HCT116 (cell line): ENCODE data around the gene CYP1A1. TPM values are rescaled to one million over a fixed set of nuclear protein-coding genes. Genes with fewer than 3 reads are reported as not detected.
A peak's percentile ranks its signal among the peaks of the same experiment; 100 is the strongest.

Experiments used
- ATAC-seq: fragments of 200-7000 bp; cut with Tn5 transposase; 2 replicates; pipeline ENCODE4 v1.9.1; 2020; ENCODE audit warnings: mild to moderate bottlenecking, moderate library complexity
- BruUV-seq: library from RNA; stranded (reverse); fragments of 400-500 nt; replicated peaks from 2 replicates; lab custom pipeline; 2021; lab: Mats Ljungman, UMichigan
- CTCF ChIA-PET: fragments of 300-600 bp; sonication (Branson Sonifier 250); formaldehyde crosslinking; loops from one replicate; lab custom pipeline; 2021; ENCODE audit warnings: antibody characterized with exemption; lab: Charles Lee
- POLR2A ChIA-PET: fragments of 300-600, 350-600 bp; sonication (Branson Sonifier 250); formaldehyde crosslinking; loops from one replicate; lab custom pipeline; 2021; ENCODE audit warnings: antibody characterized with exemption; lab: Charles Lee
- RAD21 ChIA-PET, 2 experiments: fragments of 300-600 bp; sonication (Branson Sonifier 250); formaldehyde crosslinking; loops; one replicate each; lab custom pipeline; 2023; ENCODE audit warnings: low total read pairs in 2 of 2; ENCODE audit not compliant: uncharacterized antibody in 2 of 2, unreplicated experiment in 2 of 2, low non-redundant PET in 1 of 2; lab: Charles Lee
- DNase-seq: peaks from one replicate; pipeline ENCODE4 v3.0.0-alpha.2; 2010; ENCODE audit warnings: low read depth, low spot score
- H2AFZ ChIP-seq: fragments of 200-600 bp; shearing (Covaris generic), sonication (generic); 2 replicates; pipeline ENCODE4 v1.6.1; 2017; ENCODE audit warnings: low read depth, mixed run types, mixed read lengths, antibody characterized with exemption, low read length; ENCODE audit not compliant: poor library complexity, severe bottlenecking
- H3K27ac ChIP-seq: 2 replicates; pipeline ENCODE4 v1.5.1; 2012; ENCODE audit warnings: low read depth, low read length
- H3K27me3 ChIP-seq: fragments of 200-600 bp; sonication (generic); 2 replicates; pipeline ENCODE4 v1.6.1; 2016; ENCODE audit warnings: mixed run types, low read length, mixed read lengths; ENCODE audit not compliant: insufficient read depth
- H3K36me3 ChIP-seq, 2 experiments: fragments of 200-500 bp in 1 of 2; fragments of 200-600 bp in 1 of 2; sonication (Bioruptor generic) in 1 of 2; sonication (generic) in 1 of 2; 2 replicates each; pipeline versions ENCODE4 v1.5.1 to v1.6.1; 2014 to 2016; ENCODE audit warnings: low read length in 2 of 2, inconsistent platforms in 1 of 2, mixed read lengths in 1 of 2, mixed run types in 1 of 2; ENCODE audit not compliant: insufficient read depth in 2 of 2, control insufficient read depth in 1 of 2
- H3K4me1 ChIP-seq, 2 experiments: fragments of 200-600 bp in 1 of 2; sonication (generic) in 1 of 2; 2 replicates each; pipeline versions ENCODE4 v1.5.1 to v1.6.1; 2012 to 2017; ENCODE audit warnings: low read length in 2 of 2, inconsistent platforms in 1 of 2, mild to moderate bottlenecking in 1 of 2, mixed read lengths in 1 of 2, mixed run types in 1 of 2, moderate library complexity in 1 of 2; ENCODE audit not compliant: insufficient read depth in 2 of 2, control insufficient read depth in 1 of 2
- H3K4me2 ChIP-seq: fragments of 200-600 bp; sonication (generic); 2 replicates; pipeline ENCODE4 v1.6.1; 2017; ENCODE audit warnings: mixed run types, low read length, mixed read lengths
- H3K4me3 ChIP-seq, 2 experiments: fragments of 200-600 bp in 1 of 2; sonication (generic) in 1 of 2; replicated peaks in 1 of 2; 2 replicates each; pipeline ENCODE4 v1.5.1; 2011 to 2016; ENCODE audit warnings: low read length in 2 of 2, control low read depth in 1 of 2, low read depth in 1 of 2, mild to moderate bottlenecking in 1 of 2, mixed read lengths in 1 of 2, mixed run types in 1 of 2
- H3K79me2 ChIP-seq: fragments of 200-600 bp; sonication (generic); 2 replicates; pipeline ENCODE4 v1.6.1; 2017; ENCODE audit warnings: mild to moderate bottlenecking, mixed run types, low read length, moderate library complexity, mixed read lengths; ENCODE audit not compliant: insufficient read depth
- H3K9ac ChIP-seq: fragments of 200-600 bp; sonication (generic); 2 replicates; pipeline ENCODE4 v1.6.1; 2016; ENCODE audit warnings: low read length, mixed read lengths
- H3K9me2 ChIP-seq: fragments of 200-600 bp; sonication (generic), shearing (Covaris generic); 2 replicates; pipeline ENCODE4 v1.6.1; 2017; ENCODE audit warnings: mixed run types, mild to moderate bottlenecking, moderate library complexity; ENCODE audit not compliant: insufficient read depth
- H3K9me3 ChIP-seq, 2 experiments: fragments of 200-500 bp in 1 of 2; fragments of 200-600 bp in 1 of 2; sonication (Bioruptor generic) in 1 of 2; sonication (generic) in 1 of 2; 2 replicates each; pipeline ENCODE4 v1.6.1; 2014 to 2017; ENCODE audit warnings: low read length in 2 of 2, mixed read lengths in 2 of 2, inconsistent platforms in 1 of 2, low read depth in 1 of 2, mild to moderate bottlenecking in 1 of 2, mixed run types in 1 of 2, moderate library complexity in 1 of 2; ENCODE audit not compliant: control insufficient read depth in 1 of 2, insufficient read depth in 1 of 2
- H4K20me1 ChIP-seq: fragments of 200-600 bp; sonication (generic), shearing (Covaris generic); 2 replicates; pipeline ENCODE4 v1.6.1; 2017; ENCODE audit warnings: mixed run types, mild to moderate bottlenecking, moderate library complexity; ENCODE audit not compliant: insufficient read depth
- EGR1 ChIP-seq: IDR thresholded peaks from 2 replicates; pipeline ENCODE4 v1.6.1; 2012; ENCODE audit warnings: low read depth
- EZH2 ChIP-seq: fragments of 200-600 bp; sonication (generic); IDR thresholded peaks from 2 replicates; pipeline ENCODE4 v1.6.1; 2017; ENCODE audit warnings: antibody characterized with exemption, mixed run types
- FOSL1 ChIP-seq: IDR thresholded peaks from 2 replicates; pipeline ENCODE4 v1.6.1; 2012; ENCODE audit warnings: low read depth
- POLR2AphosphoS5 ChIP-seq: IDR thresholded peaks from 2 replicates; pipeline ENCODE4 v1.6.1; 2011; ENCODE audit warnings: mild to moderate bottlenecking, low read depth, low read length, moderate library complexity
- ZFX ChIP-seq: fragments of 450-650 bp; IDR thresholded peaks from 2 replicates; pipeline ENCODE4 v1.6.1; 2017
- intact Hi-C: fragments of 100-400 bp; cut with micrococcal nuclease; formaldehyde crosslinking; loops from 2 replicates; pipeline ENCODE4 v1.10.0; 2022
- total RNA-seq: library from RNA; stranded (reverse); gene quantifications from one replicate; pipeline ENCODE4 v1.2.1, GENCODE V29; 2021; ENCODE audit not compliant: unreplicated experiment
- TF ChIP-seq, protein P1 (sequence below): IDR thresholded peaks from 2 replicates; pipeline ENCODE4 v1.6.1; 2012; ENCODE audit warnings: low read depth

The CYP1A1 gene
- total RNA-seq, 1 experiment from 2014 or later, result 1.5 TPM

DNA sequence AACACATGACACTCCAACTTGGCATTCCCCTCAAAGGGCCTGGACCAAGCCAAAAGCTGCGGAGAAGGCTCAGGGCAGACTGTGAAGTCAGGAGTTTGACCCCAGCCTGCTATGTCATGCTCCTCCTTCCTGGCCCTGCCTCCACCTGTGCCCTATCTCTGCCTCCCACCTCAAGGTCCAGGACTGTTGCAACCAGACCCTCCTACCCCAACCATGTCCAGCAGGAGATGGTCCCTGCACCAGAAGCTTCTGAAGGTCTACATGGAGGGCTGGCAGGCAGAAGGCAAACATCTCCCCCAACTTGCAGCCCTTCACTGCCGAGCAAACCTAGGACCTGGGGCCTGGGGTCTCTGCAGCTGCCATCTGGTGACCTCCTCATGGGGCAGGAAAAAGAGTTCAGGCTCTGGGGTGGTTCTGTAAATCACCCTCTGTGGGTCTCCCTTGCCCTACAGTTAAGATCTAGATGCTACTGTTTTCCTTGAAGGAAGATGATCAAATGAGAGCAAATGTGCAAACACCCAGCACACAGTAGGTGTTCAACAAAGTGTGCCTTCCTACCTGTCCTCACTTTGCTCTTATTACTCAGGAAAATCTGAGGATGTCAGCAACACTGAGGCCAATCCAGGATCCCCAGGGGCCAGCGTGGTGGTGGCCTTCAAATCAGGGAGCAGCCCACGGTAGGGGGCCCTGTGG is 45.0 kb upstream of the CYP1A1 start:
- Histone ChIP-seq H3K4me3 (no peak overlapping the region), H3K4me1 (peaks cover 2 to 16% of the 10 kb centered on the region in 2 experiments; a peak in 3 of 4 replicates), H2AFZ (no peak overlapping the region), H3K36me3 (no peaks in the 10 kb centered on the region), H3K9ac (no peak overlapping the region), H3K79me2 (no peaks in the 10 kb centered on the region), H4K20me1 (no peaks in the 10 kb centered on the region), H3K9me2 (no peaks in the 10 kb centered on the region), H3K27me3 (no peaks in the 10 kb centered on the region), H3K4me2 (peak overlapping the region; percentile 47), H3K9me3 (no peaks in the 10 kb centered on the region), H3K27ac (no peak overlapping the region; the same call in 1 of the 2 replicates)
- no peak for ATAC-seq
- TF ChIP-seq EGR1, result no peak
- TF ChIP-seq EZH2, result no peak
- no peak for TF ChIP-seq FOSL1
- no peak for TF ChIP-seq POLR2AphosphoS5
- no peak for TF ChIP-seq ZFX
- TF ChIP-seq, protein P1, sequence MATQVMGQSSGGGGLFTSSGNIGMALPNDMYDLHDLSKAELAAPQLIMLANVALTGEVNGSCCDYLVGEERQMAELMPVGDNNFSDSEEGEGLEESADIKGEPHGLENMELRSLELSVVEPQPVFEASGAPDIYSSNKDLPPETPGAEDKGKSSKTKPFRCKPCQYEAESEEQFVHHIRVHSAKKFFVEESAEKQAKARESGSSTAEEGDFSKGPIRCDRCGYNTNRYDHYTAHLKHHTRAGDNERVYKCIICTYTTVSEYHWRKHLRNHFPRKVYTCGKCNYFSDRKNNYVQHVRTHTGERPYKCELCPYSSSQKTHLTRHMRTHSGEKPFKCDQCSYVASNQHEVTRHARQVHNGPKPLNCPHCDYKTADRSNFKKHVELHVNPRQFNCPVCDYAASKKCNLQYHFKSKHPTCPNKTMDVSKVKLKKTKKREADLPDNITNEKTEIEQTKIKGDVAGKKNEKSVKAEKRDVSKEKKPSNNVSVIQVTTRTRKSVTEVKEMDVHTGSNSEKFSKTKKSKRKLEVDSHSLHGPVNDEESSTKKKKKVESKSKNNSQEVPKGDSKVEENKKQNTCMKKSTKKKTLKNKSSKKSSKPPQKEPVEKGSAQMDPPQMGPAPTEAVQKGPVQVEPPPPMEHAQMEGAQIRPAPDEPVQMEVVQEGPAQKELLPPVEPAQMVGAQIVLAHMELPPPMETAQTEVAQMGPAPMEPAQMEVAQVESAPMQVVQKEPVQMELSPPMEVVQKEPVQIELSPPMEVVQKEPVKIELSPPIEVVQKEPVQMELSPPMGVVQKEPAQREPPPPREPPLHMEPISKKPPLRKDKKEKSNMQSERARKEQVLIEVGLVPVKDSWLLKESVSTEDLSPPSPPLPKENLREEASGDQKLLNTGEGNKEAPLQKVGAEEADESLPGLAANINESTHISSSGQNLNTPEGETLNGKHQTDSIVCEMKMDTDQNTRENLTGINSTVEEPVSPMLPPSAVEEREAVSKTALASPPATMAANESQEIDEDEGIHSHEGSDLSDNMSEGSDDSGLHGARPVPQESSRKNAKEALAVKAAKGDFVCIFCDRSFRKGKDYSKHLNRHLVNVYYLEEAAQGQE, result no peak
- no peak for DNase-seq
- RAD21 ChIA-PET, result interaction anchor here (0.6 to 2.0 kb wide), 11 partner anchors 86 to 218 kb away, joined by 3 to 14 read pairs (median 4); no protein-coding TSS in a partner anchor
- POLR2A ChIA-PET, result interaction anchor here (1.4 to 2.5 kb wide), 2 partner anchors 10 to 136 kb away, joined by 6 to 14 read pairs; no protein-coding TSS in a partner anchor
- BruUV-seq, result no TSS peak
- intact Hi-C loops, result loop anchor here (2.0 kb wide), 1 partner anchor 30 kb away; no protein-coding TSS in a partner anchor
- CTCF ChIA-PET, result interaction anchor here (0.7 to 6.1 kb wide), 32 partner anchors 9 to 397 kb away, joined by 3 to 258 read pairs (median 5); partner anchors contain the start of genes COX5A, CPLX3, CSK and RPP25
